DND-41 (cell line): ENCODE results near the gene DAGLA.

Experiments used
- ATAC-seq: fragments of 200-7000 bp; cut with Tn5 transposase; 3 replicates; pipeline ENCODE4 v1.9.1; 2021; ENCODE audit warnings: low read depth; ENCODE audit not compliant: insufficient read depth
- DNase-seq: peaks from one replicate; pipeline ENCODE4 v3.0.0-alpha.2; 2020
- H2AFZ ChIP-seq: 2 replicates; pipeline ENCODE4 v1.6.0; 2012; ENCODE audit warnings: low read depth, low read length
- H3K27ac ChIP-seq: 2 replicates; pipeline ENCODE4 v1.5.1; 2012; ENCODE audit warnings: low read length, inconsistent platforms
- H3K27me3 ChIP-seq: fragments of 200-600 bp; sonication (generic); 2 replicates; pipeline ENCODE4 v1.6.0; 2012; ENCODE audit warnings: low read length, mild to moderate bottlenecking, inconsistent platforms; ENCODE audit not compliant: insufficient read depth, poor library complexity
- H3K36me3 ChIP-seq: 2 replicates; pipeline ENCODE4 v1.5.1; 2012; ENCODE audit warnings: low read length, inconsistent platforms; ENCODE audit not compliant: insufficient read depth
- H3K4me1 ChIP-seq: 2 replicates; pipeline ENCODE4 v1.5.1; 2012; ENCODE audit warnings: mild to moderate bottlenecking, low read length; ENCODE audit not compliant: insufficient read depth
- H3K4me2 ChIP-seq: 2 replicates; pipeline ENCODE4 v1.6.0; 2012; ENCODE audit warnings: mild to moderate bottlenecking, moderate library complexity, low read length, inconsistent platforms; ENCODE audit not compliant: insufficient read depth
- H3K4me3 ChIP-seq, 2 experiments: fragments of 200-600 bp in 1 of 2; shearing (Covaris generic) in 1 of 2; 2 replicates each; pipeline ENCODE4 v1.5.1; 2012 to 2016; ENCODE audit warnings: inconsistent platforms in 2 of 2, low read length in 2 of 2, mild to moderate bottlenecking in 2 of 2, low read depth in 1 of 2, moderate library complexity in 1 of 2
- H3K79me2 ChIP-seq: 2 replicates; pipeline ENCODE4 v1.6.0; 2012; ENCODE audit warnings: low read length, inconsistent platforms; ENCODE audit not compliant: insufficient read depth
- H3K9ac ChIP-seq: 2 replicates; pipeline ENCODE4 v1.6.0; 2012; ENCODE audit warnings: low read depth, mild to moderate bottlenecking, inconsistent platforms, low read length, moderate library complexity
- H3K9me3 ChIP-seq: 2 replicates; pipeline ENCODE4 v1.5.1; 2012; ENCODE audit warnings: low read length, moderate library complexity, mild to moderate bottlenecking, inconsistent platforms; ENCODE audit not compliant: insufficient read depth, severe bottlenecking
- H4K20me1 ChIP-seq: 2 replicates; pipeline ENCODE4 v1.6.0; 2012; ENCODE audit warnings: low read length; ENCODE audit not compliant: insufficient read depth
- CTCF ChIP-seq: IDR thresholded peaks from 2 replicates; pipeline ENCODE4 v1.5.1; 2012; ENCODE audit warnings: borderline replicate concordance, low read length, moderate library complexity, mild to moderate bottlenecking; ENCODE audit not compliant: poor library complexity, severe bottlenecking; ENCODE audit errors: extremely low read depth
- EZH2 ChIP-seq: IDR thresholded peaks from 3 replicates; pipeline ENCODE4 v1.6.1; 2012; ENCODE audit warnings: borderline replicate concordance, low read depth, mild to moderate bottlenecking, moderate library complexity, low read length, inconsistent platforms; ENCODE audit not compliant: severe bottlenecking

The DAGLA gene

GRCh38 chr11:61635787-61636186 is 44.4 kb upstream of the DAGLA start:
- peaks cover 5% of the 10 kb centered on the region for H3K4me1 ChIP-seq
- H3K9ac ChIP-seq = no peak overlapping the region

GRCh38 chr11:61636676-61637075 is 43.5 kb upstream of the DAGLA start:
- peaks cover 4% of the 10 kb centered on the region; the same call in 1 of the 2 replicates for H4K20me1 ChIP-seq
- H3K27me3 ChIP-seq = no peaks in the 10 kb centered on the region
- H3K4me2 ChIP-seq = no peak overlapping the region
- ATAC-seq = no peak
- H2AFZ ChIP-seq = no peak overlapping the region
- no peak overlapping the region for H3K9ac ChIP-seq
- peaks cover 5% of the 10 kb centered on the region for H3K4me1 ChIP-seq
- no peak for TF ChIP-seq CTCF
- no peak for TF ChIP-seq EZH2
- H3K79me2 ChIP-seq = no peaks in the 10 kb centered on the region
- DNase-seq = no peak
- no peaks in the 10 kb centered on the region for H3K9me3 ChIP-seq
- no peaks in the 10 kb centered on the region for H3K36me3 ChIP-seq
- no peak overlapping the region for H3K4me3 ChIP-seq
- no peak overlapping the region for H3K27ac ChIP-seq

More at GRCh38 chr11:61635787-61636186, 44.4 kb upstream of the DAGLA start:
- Histone ChIP-seq H3K79me2 (no peaks in the 10 kb centered on the region), H3K27ac (no peak overlapping the region), H3K4me3 (no peak overlapping the region), H4K20me1 (peaks cover 4% of the 10 kb centered on the region; the same call in 1 of the 2 replicates), H3K36me3 (no peaks in the 10 kb centered on the region), H3K27me3 (no peaks in the 10 kb centered on the region), H3K4me2 (no peak overlapping the region), H3K9me3 (no peaks in the 10 kb centered on the region), H2AFZ (no peak overlapping the region)
- TF ChIP-seq CTCF (no peak), EZH2 (no peak)
- DNase-seq (no peak), ATAC-seq (no peak)

- Histone ChIP-seq H3K4me1 (peaks cover 5% of the 10 kb centered on the region), H3K27me3 (no peaks in the 10 kb centered on the region), H3K27ac (no peak overlapping the region), H3K4me3 (no peak overlapping the region), H2AFZ (no peak overlapping the region), H4K20me1 (peaks cover 4% of the 10 kb centered on the region; the same call in 1 of the 2 replicates), H3K36me3 (no peaks in the 10 kb centered on the region), H3K79me2 (no peaks in the 10 kb centered on the region), H3K4me2 (no peak overlapping the region), H3K9me3 (no peaks in the 10 kb centered on the region), H3K9ac (no peak overlapping the region)
- TF ChIP-seq EZH2 = no peak
- TF ChIP-seq CTCF = no peak
- DNase-seq (no peak), ATAC-seq (no peak)
These were observed 42.9 kb upstream of the DAGLA start for GRCh38 chr11:61637277-61637676.

- no peak overlapping the region for H3K27ac ChIP-seq
- H2AFZ ChIP-seq = no peak overlapping the region
- no peaks in the 10 kb centered on the region for H3K36me3 ChIP-seq
- peaks cover 2% of the 10 kb centered on the region for H3K27me3 ChIP-seq
- no peak for DNase-seq
- H3K9ac ChIP-seq = no peak overlapping the region
- no peak overlapping the region for H3K4me3 ChIP-seq
- H3K4me1 ChIP-seq = no peaks in the 10 kb centered on the region; the same call in 1 of the 2 replicates
- H3K4me2 ChIP-seq = no peak overlapping the region
- TF ChIP-seq CTCF (no peak), EZH2 (no peak)
- no peaks in the 10 kb centered on the region for H3K9me3 ChIP-seq
- H4K20me1 ChIP-seq = peaks cover 4% of the 10 kb centered on the region; the same call in 1 of the 2 replicates
- no peak for ATAC-seq
- H3K79me2 ChIP-seq = no peaks in the 10 kb centered on the region
These were observed 40.3 kb upstream of the DAGLA start for GRCh38 chr11:61639816-61640443.
